ENCODE measurements around the gene BSDC1.

- TF ChIP-seq YY1 (IDR thresholded peaks at IDR 0.05; ENCODE audit: insufficient read depth, insufficient read length) (no peak), SUZ12 (IDR thresholded peaks at IDR 0.05; ENCODE audit: extremely low read depth, insufficient read depth, insufficient read length) (no peak)
Observed at GRCh38 chr1:32362474-32363313, 31.5 kb downstream of the BSDC1 start, which contains the start of the genes FAM229A and TSSK3.
